ENCODE measurements around the gene USP50. TPM values are rescaled to one million over a fixed set of nuclear protein-coding genes. Genes with fewer than 3 reads are reported as not detected.

The USP50 gene
- total RNA-seq, 4 donors from 2014 or later, result not detected

DNA sequence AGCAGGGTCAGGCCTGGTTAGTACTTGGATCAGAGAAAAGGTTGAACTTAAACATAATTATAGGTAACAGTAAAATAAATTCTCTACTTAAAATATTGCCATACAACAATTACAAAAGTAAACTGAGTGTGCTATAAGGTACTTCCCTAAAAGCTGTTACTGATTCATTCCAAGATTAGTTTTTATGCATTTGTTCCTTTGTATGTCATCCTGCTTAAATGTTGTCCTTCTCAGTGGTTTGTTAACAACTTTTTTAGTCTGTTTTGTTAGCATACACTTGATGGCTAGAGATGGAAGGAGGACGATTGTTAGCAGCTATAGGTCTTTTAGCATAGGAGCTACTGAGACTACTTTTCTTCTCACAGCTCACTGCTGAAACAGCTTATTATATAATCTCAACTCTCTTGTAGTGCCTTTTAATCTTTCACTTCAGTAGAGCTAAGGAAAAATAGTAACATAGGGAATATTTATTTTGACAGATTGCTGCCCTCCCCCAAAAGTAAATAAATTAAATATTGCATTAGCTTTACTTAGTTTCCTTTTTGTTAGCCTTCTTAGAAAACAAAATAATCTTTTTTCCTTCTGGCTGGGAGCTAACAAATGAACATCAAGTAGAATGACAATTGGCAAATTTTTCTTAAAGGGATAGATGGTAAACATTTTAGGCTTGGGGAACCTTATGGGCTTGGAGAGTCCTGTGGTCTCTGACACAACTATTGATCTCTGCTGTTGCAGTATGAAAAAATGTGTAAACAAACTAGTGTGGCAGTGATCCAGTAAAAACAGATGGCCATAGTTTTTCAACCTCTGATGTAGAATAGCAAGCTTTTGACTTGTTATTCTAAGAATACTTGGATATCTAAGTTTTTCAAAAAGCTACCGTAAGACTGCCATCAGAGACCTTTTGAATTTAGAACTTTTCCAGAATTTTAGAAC, 82.8 kb downstream of the USP50 start:
- no peak for DNase-seq (ENCODE audit: extremely low spot score)
- no peaks in the 10 kb centered on the region for H3K9me3 ChIP-seq
- H3K27me3 ChIP-seq, result no peaks in the 10 kb centered on the region
- peaks cover 23 to 94% (median 74%) of the 10 kb centered on the region in 4 donors for H3K36me3 ChIP-seq
- TF ChIP-seq EP300 (IDR thresholded peaks at IDR 0.05), result no peak
- no peaks in the 10 kb centered on the region for H3K4me1 ChIP-seq
- 63% methylated on average over 2 of the region's 2 CpGs for WGBS
- H3K4me3 ChIP-seq, result no peak overlapping the region
- no peak overlapping the region for H3K27ac ChIP-seq (replicated peaks in 1 of 4)
- intact Hi-C loops (cut with DNase I), result no loop called here

DNA sequence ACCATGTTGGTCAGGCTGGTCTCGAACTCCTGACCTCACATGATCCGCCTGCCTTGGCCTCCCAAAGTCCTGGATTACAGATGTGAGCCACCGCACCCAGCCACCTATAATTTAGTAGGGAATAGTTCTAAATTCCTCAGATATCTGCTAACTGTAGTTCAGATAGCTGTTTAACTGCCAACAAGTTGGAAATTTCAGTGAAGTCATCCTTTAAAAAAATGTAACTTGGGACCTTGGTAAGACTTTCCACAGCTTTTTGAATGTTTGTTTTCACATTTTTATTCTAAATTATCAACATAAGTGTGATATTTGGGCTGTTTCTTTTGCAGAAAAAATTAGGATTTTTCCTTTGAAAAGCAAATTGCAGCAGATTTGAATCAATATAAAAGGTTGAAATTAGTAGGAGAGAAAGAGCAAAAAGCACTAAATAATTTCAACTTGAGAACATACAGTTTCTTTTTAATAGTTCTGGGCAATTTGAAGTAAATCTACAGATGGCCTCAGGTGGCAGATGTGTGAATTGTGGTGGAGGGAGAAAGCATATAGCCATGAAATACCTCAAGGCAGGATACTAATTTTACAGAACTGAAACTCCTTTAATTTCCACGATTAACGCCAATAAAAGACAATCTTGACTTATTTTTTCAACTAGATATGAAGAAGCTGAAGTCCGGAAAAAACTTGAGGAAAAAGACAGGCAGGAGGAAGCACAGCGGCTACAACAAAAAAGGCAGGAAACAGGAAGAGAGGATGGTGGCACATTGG, 87.9 kb downstream of the USP50 start:
- intact Hi-C loops (cut with DNase I), result no loop called here
- 87% methylated on average over 7 of the region's 7 CpGs for WGBS
- H3K4me3 ChIP-seq, result no peak overlapping the region
- H3K27me3 ChIP-seq, result no peaks in the 10 kb centered on the region
- no peaks in the 10 kb centered on the region for H3K9me3 ChIP-seq
- DNase-seq (ENCODE audit: extremely low spot score), result no peak
- no peaks in the 10 kb centered on the region for H3K4me1 ChIP-seq
- no peak overlapping the region for H3K27ac ChIP-seq (replicated peaks in 1 of 4)
- TF ChIP-seq, protein P1, sequence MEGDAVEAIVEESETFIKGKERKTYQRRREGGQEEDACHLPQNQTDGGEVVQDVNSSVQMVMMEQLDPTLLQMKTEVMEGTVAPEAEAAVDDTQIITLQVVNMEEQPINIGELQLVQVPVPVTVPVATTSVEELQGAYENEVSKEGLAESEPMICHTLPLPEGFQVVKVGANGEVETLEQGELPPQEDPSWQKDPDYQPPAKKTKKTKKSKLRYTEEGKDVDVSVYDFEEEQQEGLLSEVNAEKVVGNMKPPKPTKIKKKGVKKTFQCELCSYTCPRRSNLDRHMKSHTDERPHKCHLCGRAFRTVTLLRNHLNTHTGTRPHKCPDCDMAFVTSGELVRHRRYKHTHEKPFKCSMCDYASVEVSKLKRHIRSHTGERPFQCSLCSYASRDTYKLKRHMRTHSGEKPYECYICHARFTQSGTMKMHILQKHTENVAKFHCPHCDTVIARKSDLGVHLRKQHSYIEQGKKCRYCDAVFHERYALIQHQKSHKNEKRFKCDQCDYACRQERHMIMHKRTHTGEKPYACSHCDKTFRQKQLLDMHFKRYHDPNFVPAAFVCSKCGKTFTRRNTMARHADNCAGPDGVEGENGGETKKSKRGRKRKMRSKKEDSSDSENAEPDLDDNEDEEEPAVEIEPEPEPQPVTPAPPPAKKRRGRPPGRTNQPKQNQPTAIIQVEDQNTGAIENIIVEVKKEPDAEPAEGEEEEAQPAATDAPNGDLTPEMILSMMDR (IDR thresholded peaks at IDR 0.05), result no peak
- TF ChIP-seq POLR2A (IDR thresholded peaks at IDR 0.05; ENCODE audit: low read depth), result no peak
- no peak for TF ChIP-seq POLR2AphosphoS5 (IDR thresholded peaks at IDR 0.05)
- TF ChIP-seq EP300 (IDR thresholded peaks at IDR 0.05), result no peak
- peaks cover 7 to 86% (median 62%) of the 10 kb centered on the region in 4 donors for H3K36me3 ChIP-seq

DNA sequence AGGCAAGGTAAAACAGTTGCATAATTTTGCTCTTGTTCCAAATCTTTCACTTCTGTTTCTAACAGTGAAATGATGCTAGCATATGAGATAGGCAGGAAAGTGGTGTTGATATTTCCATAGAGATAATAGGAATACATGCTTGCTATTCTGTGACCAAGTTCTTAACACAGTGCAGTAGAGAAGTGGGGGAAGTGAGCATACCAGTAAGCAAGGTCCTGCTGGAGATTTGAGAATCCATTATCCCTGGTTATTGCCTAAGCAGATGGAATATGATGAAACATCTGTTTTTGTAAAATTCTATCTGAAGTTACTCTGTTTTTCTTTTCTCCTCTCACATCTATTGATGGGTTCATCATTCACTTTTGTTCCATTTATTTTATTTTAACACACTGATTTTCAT, 93.5 kb downstream of the USP50 start:
- intact Hi-C loops (cut with DNase I), result no loop called here
- Histone ChIP-seq H3K4me1 (no peaks in the 10 kb centered on the region), H3K36me3 (peaks cover 21 to 77% (median 35%) of the 10 kb centered on the region in 4 donors), H3K27me3 (no peaks in the 10 kb centered on the region), H3K4me3 (no peak overlapping the region), H3K9me3 (no peaks in the 10 kb centered on the region), H3K27ac (replicated peaks in 1 of 4) (no peak overlapping the region)
- no peak for DNase-seq (ENCODE audit: extremely low spot score)
- TF ChIP-seq, protein P1 (IDR thresholded peaks at IDR 0.05), result no peak
- TF ChIP-seq POLR2A (IDR thresholded peaks at IDR 0.05; ENCODE audit: low read depth) (no peak), EP300 (IDR thresholded peaks at IDR 0.05) (no peak), POLR2AphosphoS5 (IDR thresholded peaks at IDR 0.05) (no peak)

Small RNA genes lying within 50 kb of the gene (small RNA-seq; reads per million reads assigned to genes)
- 0 to 0.37 (median 0.17) reads per million in 3 donors for gene RNA5SP395

Other genes with a start within 250 kb of the USP50 start
- gene GABPB1, start 191.5 kb downstream of the USP50 start, total RNA-seq, result 10 to 100 TPM; 13.2 to 23.5 (median 15.4) TPM
- gene USP8, start 122.3 kb downstream of the USP50 start, total RNA-seq, result 10 to 100 TPM; 38.2 to 44.6 (median 41.8) TPM
- 10 to 100 TPM; 27.9 to 39.9 (median 33.9) TPM for gene TRPM7, start 140.1 kb upstream of the USP50 start, total RNA-seq
- gene SPPL2A, start 219.0 kb upstream of the USP50 start, total RNA-seq, result 100 to 1,000 TPM; 122 to 132 (median 128) TPM